Measurements from ENCODE around the gene NTN4. TPM values are rescaled to one million over a fixed set of nuclear protein-coding genes. Genes with fewer than 3 reads are reported as not detected.
A peak's percentile ranks its signal among the peaks of the same experiment; 100 is the strongest.

The NTN4 gene
- total and polyA plus RNA-seq, 9 donors = 16.0 to 101 (median 54.2) TPM

DNA sequence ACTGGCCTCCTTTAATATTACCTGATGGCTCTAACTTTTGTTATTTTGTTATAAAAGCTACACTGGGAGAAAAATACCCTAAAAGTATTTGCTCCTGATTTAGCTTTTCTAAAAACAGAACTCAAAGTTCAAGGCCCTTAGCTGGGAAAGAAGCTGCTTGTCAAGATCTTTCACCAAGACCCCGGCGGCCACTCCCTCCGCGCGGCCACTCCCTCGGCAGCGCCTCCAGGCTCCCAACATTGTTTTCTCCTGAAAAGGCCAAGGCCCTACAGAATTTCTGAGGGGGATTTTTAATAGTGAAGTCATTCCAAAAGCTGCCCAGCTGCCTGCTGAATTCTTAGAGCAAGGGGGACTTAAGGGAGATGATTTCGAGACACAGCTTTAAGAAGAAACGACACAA, 96.4 kb downstream of the NTN4 start:
- Histone ChIP-seq H3K4me1 (ENCODE audit: insufficient read depth) (peaks cover 3% of the 10 kb centered on the region), H3K9me3 (no peaks in the 10 kb centered on the region), H3K4me3 (no peak overlapping the region), H3K27ac (peak overlapping the region in 1 of 2 donors; percentile 64), H3K36me3 (no peaks in the 10 kb centered on the region), H3K27me3 (no peaks in the 10 kb centered on the region)
- TF ChIP-seq EP300 (IDR thresholded peaks at IDR 0.05) (no peak), POLR2A (IDR thresholded peaks at IDR 0.05) (no peak)
- TF ChIP-seq, protein P1, sequence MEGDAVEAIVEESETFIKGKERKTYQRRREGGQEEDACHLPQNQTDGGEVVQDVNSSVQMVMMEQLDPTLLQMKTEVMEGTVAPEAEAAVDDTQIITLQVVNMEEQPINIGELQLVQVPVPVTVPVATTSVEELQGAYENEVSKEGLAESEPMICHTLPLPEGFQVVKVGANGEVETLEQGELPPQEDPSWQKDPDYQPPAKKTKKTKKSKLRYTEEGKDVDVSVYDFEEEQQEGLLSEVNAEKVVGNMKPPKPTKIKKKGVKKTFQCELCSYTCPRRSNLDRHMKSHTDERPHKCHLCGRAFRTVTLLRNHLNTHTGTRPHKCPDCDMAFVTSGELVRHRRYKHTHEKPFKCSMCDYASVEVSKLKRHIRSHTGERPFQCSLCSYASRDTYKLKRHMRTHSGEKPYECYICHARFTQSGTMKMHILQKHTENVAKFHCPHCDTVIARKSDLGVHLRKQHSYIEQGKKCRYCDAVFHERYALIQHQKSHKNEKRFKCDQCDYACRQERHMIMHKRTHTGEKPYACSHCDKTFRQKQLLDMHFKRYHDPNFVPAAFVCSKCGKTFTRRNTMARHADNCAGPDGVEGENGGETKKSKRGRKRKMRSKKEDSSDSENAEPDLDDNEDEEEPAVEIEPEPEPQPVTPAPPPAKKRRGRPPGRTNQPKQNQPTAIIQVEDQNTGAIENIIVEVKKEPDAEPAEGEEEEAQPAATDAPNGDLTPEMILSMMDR (IDR thresholded peaks at IDR 0.05) = no peak
- intact Hi-C loops (cut with DNase I) = no loop called here
- DNase-seq = peak; percentile 60 to 78 (median 73)
- WGBS, 3 donors = 4 to 28% (median 9%) methylated on average over 9 of the region's 9 CpGs

DNA sequence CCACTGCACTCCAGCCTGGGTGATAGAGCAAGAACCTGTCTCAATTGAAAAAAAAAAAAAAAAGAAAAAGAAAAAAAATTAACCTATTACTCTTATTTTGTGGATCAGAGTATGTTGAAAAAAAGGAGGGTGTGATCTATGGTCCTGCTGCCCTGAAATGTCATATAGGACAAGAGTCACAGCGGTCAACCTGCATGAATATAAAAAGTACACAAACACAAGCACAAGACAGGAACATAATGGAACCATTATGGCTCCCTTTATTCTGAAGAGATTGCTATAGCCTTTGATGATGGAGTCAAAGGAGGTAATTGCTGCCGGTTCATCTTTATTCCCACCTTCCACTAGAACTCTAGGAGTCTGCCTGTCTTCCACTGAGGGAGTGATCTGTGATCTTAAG, 96.9 kb downstream of the NTN4 start:
- 52 to 63% (median 53%) methylated on average over 2 of the region's 2 CpGs for WGBS, 3 donors

DNA sequence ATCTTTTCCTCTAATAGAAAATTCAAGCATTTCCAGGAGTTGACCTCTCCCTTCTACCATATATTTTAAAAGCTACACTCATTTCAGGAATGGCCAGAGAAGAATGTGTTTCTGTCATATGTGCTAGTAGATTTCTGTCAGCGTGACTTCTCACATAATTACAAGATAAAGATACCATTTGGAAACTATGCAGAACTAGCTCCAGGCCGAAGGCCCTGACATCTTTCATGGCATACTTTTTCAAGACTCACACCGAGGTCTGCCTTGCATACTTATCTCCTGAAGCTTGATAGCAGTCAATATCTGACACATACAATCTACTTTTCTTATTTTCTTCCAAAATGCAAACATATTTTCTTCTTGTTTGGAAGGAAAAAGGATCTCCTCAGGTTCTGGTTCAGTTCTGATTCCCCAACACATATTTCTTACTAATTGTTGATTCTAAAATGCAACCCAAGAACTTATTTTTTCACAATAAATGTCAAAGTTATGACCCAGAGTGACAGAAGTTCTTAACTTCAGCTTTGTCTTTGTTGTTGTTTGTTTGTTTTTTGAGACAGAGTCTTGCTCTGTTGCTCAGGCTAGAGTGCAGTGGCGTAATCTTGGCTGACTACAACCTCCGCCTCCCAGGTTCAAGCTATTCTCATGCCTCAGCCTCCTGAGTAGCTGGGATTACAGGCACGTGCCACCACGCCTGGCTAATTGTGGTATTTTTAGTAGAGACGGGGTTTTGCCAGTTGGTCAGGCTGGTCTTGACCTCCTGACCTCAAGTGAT, 99.5 kb downstream of the NTN4 start:
- 83 to 86% (median 84%) methylated on average over 8 of the region's 8 CpGs for whole genome bisulfite sequencing, 3 donors
- TF ChIP-seq POLR2A (IDR thresholded peaks at IDR 0.05) = no peak
- TF ChIP-seq EP300 (IDR thresholded peaks at IDR 0.05) = no peak
- TF ChIP-seq, protein P1 (IDR thresholded peaks at IDR 0.05) = no peak
- Histone ChIP-seq H3K4me3 (no peak overlapping the region), H3K36me3 (no peaks in the 10 kb centered on the region), H3K27ac (no peak overlapping the region), H3K27me3 (no peaks in the 10 kb centered on the region), H3K4me1 (ENCODE audit: insufficient read depth) (peaks cover 3% of the 10 kb centered on the region), H3K9me3 (no peaks in the 10 kb centered on the region)
- DNase-seq = no peak
- intact Hi-C loops (cut with DNase I) = no loop called here

More for the DNA sequence above, 96.9 kb downstream of the NTN4 start:
- Histone ChIP-seq H3K27me3 (no peaks in the 10 kb centered on the region), H3K27ac (peak overlapping the region; percentile 16 to 64), H3K9me3 (no peaks in the 10 kb centered on the region), H3K36me3 (no peaks in the 10 kb centered on the region), H3K4me1 (ENCODE audit: insufficient read depth) (peaks cover 3% of the 10 kb centered on the region), H3K4me3 (no peak overlapping the region)
- no peak for DNase-seq
- intact Hi-C loops (cut with DNase I) = no loop called here
- TF ChIP-seq, protein P1 (IDR thresholded peaks at IDR 0.05) = no peak
- TF ChIP-seq EP300 (IDR thresholded peaks at IDR 0.05) (no peak), POLR2A (IDR thresholded peaks at IDR 0.05) (no peak)

DNA sequence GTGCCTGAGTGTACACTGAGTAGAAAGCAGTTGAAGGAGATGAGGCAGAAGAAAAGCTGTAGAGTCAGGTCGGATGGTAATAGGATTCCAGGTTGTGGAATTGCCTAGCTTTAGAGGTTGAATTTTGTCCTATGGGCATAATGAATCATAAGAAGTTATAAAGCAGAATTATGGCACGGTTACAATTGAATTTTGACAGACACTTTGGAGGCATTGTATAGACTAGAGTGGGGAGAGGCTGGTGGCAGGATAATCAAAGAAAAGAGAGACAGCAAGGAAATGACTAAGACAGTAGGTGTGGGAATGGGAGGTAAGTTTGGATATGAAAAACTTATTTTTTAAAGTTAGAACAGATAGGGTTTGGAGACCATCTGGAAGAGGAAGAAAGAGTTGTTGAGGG, 102.6 kb downstream of the NTN4 start:
- Histone ChIP-seq H3K9me3 (no peaks in the 10 kb centered on the region), H3K4me1 (ENCODE audit: insufficient read depth) (no peaks in the 10 kb centered on the region), H3K27ac (no peak overlapping the region), H3K27me3 (no peaks in the 10 kb centered on the region), H3K36me3 (no peaks in the 10 kb centered on the region), H3K4me3 (no peak overlapping the region)
- no peak for DNase-seq
- intact Hi-C loops (cut with DNase I) = no loop called here
- WGBS, 3 donors = 87 to 92% (median 92%) methylated on average over 2 of the region's 2 CpGs
- TF ChIP-seq EP300 (IDR thresholded peaks at IDR 0.05) = no peak
- TF ChIP-seq POLR2A (IDR thresholded peaks at IDR 0.05) = no peak
- TF ChIP-seq, protein P1 (IDR thresholded peaks at IDR 0.05) = no peak

Data from ovary (tissue), 9 donors.